LNCaP clone FGC (cell line): ENCODE measurements around the gene SIRPG.

ENCODE experiments used
- DNase-seq: peaks from one replicate; pipeline ENCODE4 v3.0.0-alpha.2; 2011; ENCODE audit warnings: low read depth
- H3K4me3 ChIP-seq: 2 replicates; pipeline ENCODE4 v1.5.1; 2011; ENCODE audit warnings: mild to moderate bottlenecking, low read depth, low read length, control low read depth
- TF ChIP-seq, protein P1 (sequence below): IDR thresholded peaks from 2 replicates; pipeline ENCODE4 v1.5.1; 2012; ENCODE audit warnings: mild to moderate bottlenecking; ENCODE audit not compliant: control insufficient read depth, insufficient read depth; ENCODE audit errors: extremely low read depth

Gene SIRPG

DNA sequence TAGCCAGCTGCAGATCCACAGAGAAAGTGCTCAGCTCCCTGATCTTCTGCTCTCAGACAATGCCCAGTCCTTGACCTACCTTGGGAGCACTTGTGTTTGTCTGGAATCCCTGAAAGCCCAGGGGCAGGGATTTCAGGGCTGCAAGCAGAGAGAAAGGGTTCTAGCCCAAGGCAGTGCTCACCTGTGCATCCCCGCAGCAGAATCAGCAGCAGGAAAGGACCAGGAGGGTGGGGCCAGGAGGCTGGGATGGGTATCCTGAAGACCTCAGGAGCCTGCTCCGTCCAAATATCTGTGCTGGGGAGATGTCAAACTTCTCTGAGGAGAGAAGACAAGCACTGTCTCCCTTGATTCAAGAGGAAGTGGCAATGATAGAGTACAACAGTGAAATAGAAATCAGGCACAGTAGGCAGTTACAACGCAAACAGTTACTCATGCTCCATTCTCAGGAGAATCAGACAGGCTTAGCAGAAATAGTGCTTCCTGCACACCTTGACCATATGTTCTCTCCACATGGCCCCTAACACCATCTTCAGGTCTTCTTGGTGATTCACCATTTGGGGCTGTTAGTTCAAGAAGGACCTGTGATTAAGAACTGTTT is 28.7 kb upstream of the SIRPG start:
- TF ChIP-seq, protein P1, sequence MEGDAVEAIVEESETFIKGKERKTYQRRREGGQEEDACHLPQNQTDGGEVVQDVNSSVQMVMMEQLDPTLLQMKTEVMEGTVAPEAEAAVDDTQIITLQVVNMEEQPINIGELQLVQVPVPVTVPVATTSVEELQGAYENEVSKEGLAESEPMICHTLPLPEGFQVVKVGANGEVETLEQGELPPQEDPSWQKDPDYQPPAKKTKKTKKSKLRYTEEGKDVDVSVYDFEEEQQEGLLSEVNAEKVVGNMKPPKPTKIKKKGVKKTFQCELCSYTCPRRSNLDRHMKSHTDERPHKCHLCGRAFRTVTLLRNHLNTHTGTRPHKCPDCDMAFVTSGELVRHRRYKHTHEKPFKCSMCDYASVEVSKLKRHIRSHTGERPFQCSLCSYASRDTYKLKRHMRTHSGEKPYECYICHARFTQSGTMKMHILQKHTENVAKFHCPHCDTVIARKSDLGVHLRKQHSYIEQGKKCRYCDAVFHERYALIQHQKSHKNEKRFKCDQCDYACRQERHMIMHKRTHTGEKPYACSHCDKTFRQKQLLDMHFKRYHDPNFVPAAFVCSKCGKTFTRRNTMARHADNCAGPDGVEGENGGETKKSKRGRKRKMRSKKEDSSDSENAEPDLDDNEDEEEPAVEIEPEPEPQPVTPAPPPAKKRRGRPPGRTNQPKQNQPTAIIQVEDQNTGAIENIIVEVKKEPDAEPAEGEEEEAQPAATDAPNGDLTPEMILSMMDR: no peak
- no peak for DNase-seq
- no peak overlapping the region for H3K4me3 ChIP-seq

- no peak overlapping the region for H3K4me3 ChIP-seq
- no peak for DNase-seq
- TF ChIP-seq, protein P1: no peak
These were observed 27.9 kb upstream of the SIRPG start for GRCh38 chr20:1685304-1686052.

GRCh38 chr20:1684872-1685271 is 27.3 kb upstream of the SIRPG start:
- no peak for DNase-seq
- TF ChIP-seq, protein P1: no peak
- no peak overlapping the region for H3K4me3 ChIP-seq

- no peak for DNase-seq
- TF ChIP-seq, protein P1: no peak
- no peak overlapping the region for H3K4me3 ChIP-seq
These were observed 19.1 kb upstream of the SIRPG start for GRCh38 chr20:1676650-1677049.

GRCh38 chr20:1674990-1675780 is 17.6 kb upstream of the SIRPG start:
- DNase-seq: no peak
- TF ChIP-seq, protein P1: no peak

GRCh38 chr20:1674361-1674760 is 16.8 kb upstream of the SIRPG start:
- no peak overlapping the region for H3K4me3 ChIP-seq
- no peak for DNase-seq
- TF ChIP-seq, protein P1: no peak

More at GRCh38 chr20:1674990-1675780, 17.6 kb upstream of the SIRPG start:
- no peak overlapping the region for H3K4me3 ChIP-seq
